IMR-90 (cell line): ENCODE data around the gene GABRB1.

Experiments
- BHLHE40 ChIP-seq: fragments of 150-350 bp; IDR thresholded peaks from 2 replicates; pipeline ENCODE4 v1.6.1; 2016; ENCODE audit warnings: mild to moderate bottlenecking, low read depth, low read length
- CEBPB ChIP-seq: IDR thresholded peaks from 2 replicates; pipeline ENCODE4 v1.6.1; 2012; ENCODE audit warnings: low read depth, low read length, improper control_type of control experiment
- CTCF ChIP-seq: conservative IDR thresholded peaks from 2 replicates; pipeline ENCODE4 v1.5.1; 2012; ENCODE audit warnings: mild to moderate bottlenecking, low read depth, low read length, improper control_type of control experiment
- ELK1 ChIP-seq: fragments of 150-350 bp; IDR thresholded peaks from 2 replicates; pipeline ENCODE4 v1.6.1; 2016; ENCODE audit warnings: low read depth, mild to moderate bottlenecking, low read length, moderate library complexity, borderline replicate concordance
- FOS ChIP-seq: fragments of 150-350 bp; IDR thresholded peaks from 2 replicates; pipeline ENCODE4 v1.6.1; 2016; ENCODE audit warnings: low read depth, low read length
- MXI1 ChIP-seq: IDR thresholded peaks from 2 replicates; pipeline ENCODE4 v1.6.1; 2012; ENCODE audit warnings: low read depth, mild to moderate bottlenecking, low read length, moderate library complexity, borderline replicate concordance
- POLR2A ChIP-seq: IDR thresholded peaks from 2 replicates; pipeline ENCODE4 v1.6.1; 2012; ENCODE audit warnings: mild to moderate bottlenecking, low read depth, low read length
- RAD21 ChIP-seq: IDR thresholded peaks from 2 replicates; pipeline ENCODE4 v1.6.1; 2012; ENCODE audit warnings: low read length, improper control_type of control experiment
- RFX5 ChIP-seq: IDR thresholded peaks from 2 replicates; pipeline ENCODE4 v1.8.0; 2012; ENCODE audit warnings: low read depth, mild to moderate bottlenecking, low read length, moderate library complexity
- USF2 ChIP-seq: fragments of 150-350 bp; IDR thresholded peaks from 2 replicates; pipeline ENCODE4 v1.6.1; 2017; ENCODE audit warnings: mild to moderate bottlenecking, antibody characterized with exemption, low read length, low read depth

- TF ChIP-seq RAD21 = no peak
- no peak for TF ChIP-seq USF2
- TF ChIP-seq POLR2A = no peak
- TF ChIP-seq CTCF = no peak
- no peak for TF ChIP-seq BHLHE40
- TF ChIP-seq ELK1 = no peak
- TF ChIP-seq RFX5 = no peak
- TF ChIP-seq FOS = no peak
- TF ChIP-seq CEBPB = no peak
- no peak for TF ChIP-seq MXI1
These were observed 185.9 kb downstream of the GABRB1 start for GRCh38 chr4:47217291-47217690.
